ENCODE measurements around the gene WWP2. TPM values are rescaled to one million over a fixed set of nuclear protein-coding genes. Genes with fewer than 3 reads are reported as not detected.

WWP2 gene
- total RNA-seq, 1 experiment from 2014 or later = 22.8 TPM

GRCh38 chr16:69903865-69904415, 141.8 kb downstream of the WWP2 start:
- H3K4me3 ChIP-seq (ENCODE audit: low read depth in 2 of 2, low read length in 2 of 2) = no peak overlapping the region
- no peaks in the 10 kb centered on the region for H3K27me3 ChIP-seq (ENCODE audit: control insufficient read depth, insufficient read depth, low read length)
- H3K4me1 ChIP-seq (ENCODE audit: control insufficient read depth, insufficient read depth, low read length) = no peaks in the 10 kb centered on the region
- in situ Hi-C loops (cut with HindIII; ENCODE audit: low pct_unique_long_range_greater_than_20kb, low sequenced_read_pairs) (no loop called here), intact Hi-C loops (cut with micrococcal nuclease; ENCODE audit: unreplicated experiment) (no loop called here)
- ATAC-seq = no peak
- TF ChIP-seq REST (IDR thresholded peaks at IDR 0.05; ENCODE audit: insufficient read depth in 1 of 2, low read depth in 2 of 2, low read length in 1 of 2) (no peak), POLR2AphosphoS5 (IDR thresholded peaks at IDR 0.05; ENCODE audit: low read depth, low read length) (no peak), CTCF (IDR thresholded peaks at IDR 0.05) (no peak), TCF7L2 (IDR thresholded peaks at IDR 0.05; ENCODE audit: low read depth, low read length) (no peak), SIN3A (IDR thresholded peaks at IDR 0.05; ENCODE audit: borderline replicate concordance, insufficient read depth, low read depth, low read length) (no peak)
- ChIA-PET POLR2A (no interaction called here), CTCF (no interaction called here)
- no peaks in the 10 kb centered on the region for H3K9me3 ChIP-seq (ENCODE audit: control insufficient read depth, insufficient read depth, low read depth, low read length)
- H3K27ac ChIP-seq (ENCODE audit: low read length) = no peak overlapping the region
- no TSS peak for BruUV-seq (replicated peaks)
- no peak for DNase-seq (ENCODE audit: low read depth, low spot score)
- H3K36me3 ChIP-seq (ENCODE audit: control insufficient read depth, insufficient read depth, low read length) = no peaks in the 10 kb centered on the region

GRCh38 chr16:69904495-69905170, 142.5 kb downstream of the WWP2 start:
- DNase-seq (ENCODE audit: low read depth, low spot score) (no peak), ATAC-seq (no peak)
- H3K4me3 ChIP-seq (ENCODE audit: low read depth in 2 of 2, low read length in 2 of 2) = no peak overlapping the region
- intact Hi-C loops (cut with micrococcal nuclease; ENCODE audit: unreplicated experiment) (no loop called here), in situ Hi-C loops (cut with HindIII; ENCODE audit: low pct_unique_long_range_greater_than_20kb, low sequenced_read_pairs) (no loop called here)
- TF ChIP-seq CTCF (IDR thresholded peaks at IDR 0.05) (no peak), SIN3A (IDR thresholded peaks at IDR 0.05; ENCODE audit: borderline replicate concordance, insufficient read depth, low read depth, low read length) (no peak)
- no peak overlapping the region for H3K27ac ChIP-seq (ENCODE audit: low read length)
- H3K27me3 ChIP-seq (ENCODE audit: control insufficient read depth, insufficient read depth, low read length) = no peaks in the 10 kb centered on the region
- ChIA-PET POLR2A (no interaction called here), CTCF (no interaction called here)
- no peaks in the 10 kb centered on the region for H3K9me3 ChIP-seq (ENCODE audit: control insufficient read depth, insufficient read depth, low read depth, low read length)
- no peaks in the 10 kb centered on the region for H3K36me3 ChIP-seq (ENCODE audit: control insufficient read depth, insufficient read depth, low read length)
- BruUV-seq (replicated peaks) = no TSS peak
- no peaks in the 10 kb centered on the region for H3K4me1 ChIP-seq (ENCODE audit: control insufficient read depth, insufficient read depth, low read length)
